Measurements from ENCODE around the gene ONECUT3.
"Not testable (repeated sequence)": the region's sequence is repeated elsewhere in the genome, so short reads cannot be mapped to it uniquely, and the experiment has no call there.

ONECUT3 gene

DNA sequence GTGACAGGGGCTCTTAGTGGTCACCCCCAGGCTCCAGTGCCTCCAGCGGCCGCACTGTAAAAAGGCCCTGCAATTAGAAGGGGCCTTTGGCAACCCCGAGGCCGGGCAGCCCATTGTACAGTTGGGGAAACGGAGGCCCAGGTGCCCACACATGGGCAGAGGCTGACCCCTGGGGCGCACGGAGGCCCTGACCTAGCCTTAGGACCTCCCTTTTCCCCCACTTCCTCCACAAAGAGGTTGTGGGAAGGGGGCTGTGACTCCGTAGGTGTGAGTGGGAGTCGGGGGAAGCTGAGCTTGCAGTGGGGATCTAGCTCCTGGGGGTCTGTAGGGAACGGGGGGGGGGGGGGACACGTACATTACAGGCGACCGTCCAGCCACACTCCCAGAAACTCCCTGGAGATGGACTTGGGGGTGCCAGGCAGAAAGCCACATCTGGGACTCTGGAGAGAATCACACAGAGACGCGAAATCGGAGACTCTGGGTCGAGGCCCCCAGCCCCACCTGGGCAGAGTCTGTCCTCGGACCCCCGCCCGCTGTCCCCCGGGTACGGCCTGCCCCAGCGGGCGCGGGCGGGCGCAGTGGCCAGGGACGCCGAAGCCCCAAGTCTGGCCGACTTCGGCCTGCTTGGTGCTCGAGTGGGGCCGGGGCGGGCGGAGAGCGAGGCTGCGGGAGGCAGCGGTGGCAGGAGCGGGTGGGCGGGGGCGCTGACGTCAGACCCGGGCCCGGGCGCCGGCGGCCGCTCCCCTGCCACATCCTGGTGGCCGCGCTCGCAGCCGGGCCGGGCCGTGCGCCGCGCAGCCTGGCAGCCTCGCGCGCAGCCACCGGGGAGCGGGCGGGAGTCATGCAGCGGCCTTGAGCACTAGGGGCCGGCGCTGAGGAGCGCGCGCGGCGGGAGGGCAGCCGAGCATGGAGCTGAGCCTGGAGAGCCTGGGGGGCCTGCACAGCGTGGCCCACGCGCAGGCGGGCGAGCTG is at the start of gene ONECUT3:
Gene ONECUT3 (plus strand): TSS at position 750 of the 972 bp plus-strand sequence. CDS start 157 bp downstream, at position 907.
- no peaks in the 10 kb centered on the region for H3K27me3 ChIP-seq (ENCODE audit: insufficient read depth, low read length, poor library complexity, severe bottlenecking)

DNA sequence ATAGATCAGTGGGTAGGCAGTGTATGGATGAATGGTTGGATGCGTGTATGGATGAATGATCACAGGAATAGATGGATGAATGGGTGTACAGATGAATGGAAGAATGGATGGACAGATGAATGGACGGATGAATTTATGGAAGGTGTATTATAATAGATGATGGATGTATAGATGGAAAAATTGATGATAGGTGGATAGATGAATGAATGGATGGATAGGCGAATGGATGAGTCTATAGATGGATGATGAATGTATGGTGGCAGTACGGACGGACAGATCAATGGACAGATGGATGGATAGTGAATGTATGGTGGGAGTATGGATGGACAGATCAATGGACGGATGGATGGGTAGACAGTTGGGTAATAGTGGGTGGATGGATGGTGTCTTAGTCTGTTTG is 49.0 kb upstream of the ONECUT3 start:
- H2AFZ ChIP-seq (ENCODE audit: low read length), result no peak overlapping the region

More for the DNA sequence above, at the start of gene ONECUT3:
- Histone ChIP-seq H3K4me3 (ENCODE audit: low read length, poor library complexity, severe bottlenecking) (no peak within 1 kb of the TSS), H3K4me1 (ENCODE audit: insufficient read depth, low read length, poor library complexity, severe bottlenecking) (no peaks in the 10 kb centered on the region), H3K9ac (ENCODE audit: low read depth, low read length, poor library complexity, severe bottlenecking) (no peak within 1 kb of the TSS), H4K20me1 (ENCODE audit: insufficient read depth, low read length, poor library complexity, severe bottlenecking) (no peaks in the 10 kb centered on the region), H3K9me3 (ENCODE audit: insufficient read depth, low read depth, low read length) (no peaks in the 10 kb centered on the region), H3K36me3 (ENCODE audit: insufficient read depth, low read length) (no peaks in the 10 kb centered on the region), H3K9me2 (replicated peaks; ENCODE audit: low read depth, low read length) (no peaks in the 10 kb centered on the region), H3K79me2 (ENCODE audit: insufficient read depth, low read length) (no peaks in the 10 kb centered on the region), H3K4me2 (ENCODE audit: low read depth, low read length, poor library complexity, severe bottlenecking) (no peak within 1 kb of the TSS), H2AFZ (ENCODE audit: low read length) (no peak within 1 kb of the TSS), H3F3A (ENCODE audit: low read depth) (no peaks in the 10 kb centered on the region)
- TF ChIP-seq CTCF (conservative IDR thresholded peaks at IDR 0.05; ENCODE audit: low read length), result no peak
- TF ChIP-seq EZH2phosphoT487 (IDR thresholded peaks at IDR 0.05; ENCODE audit: borderline replicate concordance), result no peak

GRCh38 chr19:1705367-1705766 is 47.9 kb upstream of the ONECUT3 start:
- H3K9me2 ChIP-seq (replicated peaks; ENCODE audit: low read depth, low read length), result no peaks in the 10 kb centered on the region
- H3K27me3 ChIP-seq (ENCODE audit: insufficient read depth, low read length, poor library complexity, severe bottlenecking), result no peaks in the 10 kb centered on the region
- no peak overlapping the region for H2AFZ ChIP-seq (ENCODE audit: low read length)
- TF ChIP-seq EZH2phosphoT487 (IDR thresholded peaks at IDR 0.05; ENCODE audit: borderline replicate concordance) (no peak), CTCF (conservative IDR thresholded peaks at IDR 0.05; ENCODE audit: low read length) (no peak)
- no peaks in the 10 kb centered on the region for H3K79me2 ChIP-seq (ENCODE audit: insufficient read depth, low read length)
- no peak overlapping the region for H3K9ac ChIP-seq (ENCODE audit: low read depth, low read length, poor library complexity, severe bottlenecking)
- no peak overlapping the region for H3K4me2 ChIP-seq (ENCODE audit: low read depth, low read length, poor library complexity, severe bottlenecking)
- no peak overlapping the region for H3K4me3 ChIP-seq (ENCODE audit: low read length, poor library complexity, severe bottlenecking)
- H3K4me1 ChIP-seq (ENCODE audit: insufficient read depth, low read length, poor library complexity, severe bottlenecking), result peaks cover 3% of the 10 kb centered on the region
- no peaks in the 10 kb centered on the region for H3K9me3 ChIP-seq (ENCODE audit: insufficient read depth, low read depth, low read length)
- no peaks in the 10 kb centered on the region for H3K36me3 ChIP-seq (ENCODE audit: insufficient read depth, low read length)
- H4K20me1 ChIP-seq (ENCODE audit: insufficient read depth, low read length, poor library complexity, severe bottlenecking), result no peaks in the 10 kb centered on the region
- H3F3A ChIP-seq (ENCODE audit: low read depth), result no peaks in the 10 kb centered on the region

More for the DNA sequence above, 49.0 kb upstream of the ONECUT3 start:
- Histone ChIP-seq H3K4me3 (ENCODE audit: low read length, poor library complexity, severe bottlenecking) (no peak overlapping the region), H3K9ac (ENCODE audit: low read depth, low read length, poor library complexity, severe bottlenecking) (no peak overlapping the region), H3K27me3 (ENCODE audit: insufficient read depth, low read length, poor library complexity, severe bottlenecking) (no peaks in the 10 kb centered on the region), H3K36me3 (ENCODE audit: insufficient read depth, low read length) (no peaks in the 10 kb centered on the region), H3K4me1 (ENCODE audit: insufficient read depth, low read length, poor library complexity, severe bottlenecking) (peaks cover 3% of the 10 kb centered on the region), H3K4me2 (ENCODE audit: low read depth, low read length, poor library complexity, severe bottlenecking) (no peak overlapping the region), H3K9me2 (replicated peaks; ENCODE audit: low read depth, low read length) (no peaks in the 10 kb centered on the region), H3K9me3 (ENCODE audit: insufficient read depth, low read depth, low read length) (no peaks in the 10 kb centered on the region), H3F3A (ENCODE audit: low read depth) (no peaks in the 10 kb centered on the region), H3K79me2 (ENCODE audit: insufficient read depth, low read length) (no peaks in the 10 kb centered on the region), H4K20me1 (ENCODE audit: insufficient read depth, low read length, poor library complexity, severe bottlenecking) (no peaks in the 10 kb centered on the region)
- TF ChIP-seq EZH2phosphoT487 (IDR thresholded peaks at IDR 0.05; ENCODE audit: borderline replicate concordance) (no peak), CTCF (conservative IDR thresholded peaks at IDR 0.05; ENCODE audit: low read length) (no peak)

DNA sequence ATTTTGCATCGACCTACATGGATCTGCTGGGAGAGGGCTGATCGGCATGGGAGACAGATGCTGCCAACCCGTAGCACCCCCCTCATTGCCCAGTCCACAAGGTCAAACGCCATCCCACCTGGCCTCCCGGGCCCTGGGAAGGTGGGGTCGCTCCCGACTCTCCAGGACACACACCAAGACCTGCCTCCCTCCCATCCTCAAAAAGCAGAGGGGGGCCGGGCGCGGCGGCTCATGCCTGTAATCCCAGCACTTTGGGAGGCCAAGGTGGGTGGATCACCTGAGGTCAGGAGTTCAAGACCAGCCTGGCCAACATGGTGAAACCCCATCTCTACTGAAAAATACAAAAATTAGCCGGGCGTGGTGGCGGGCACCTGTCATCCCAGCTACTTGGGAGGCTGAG is 46.7 kb upstream of the ONECUT3 start:
- H3F3A ChIP-seq (ENCODE audit: low read depth); H3K9me3 ChIP-seq (ENCODE audit: insufficient read depth, low read depth, low read length); H2AFZ ChIP-seq (ENCODE audit: low read length); H4K20me1 ChIP-seq (ENCODE audit: insufficient read depth, low read length, poor library complexity, severe bottlenecking); H3K4me1 ChIP-seq (ENCODE audit: insufficient read depth, low read length, poor library complexity, severe bottlenecking); H3K4me2 ChIP-seq (ENCODE audit: low read depth, low read length, poor library complexity, severe bottlenecking); H3K9me2 ChIP-seq (replicated peaks; ENCODE audit: low read depth, low read length); H3K36me3 ChIP-seq (ENCODE audit: insufficient read depth, low read length); H3K4me3 ChIP-seq (ENCODE audit: low read length, poor library complexity, severe bottlenecking); H3K79me2 ChIP-seq (ENCODE audit: insufficient read depth, low read length); H3K27me3 ChIP-seq (ENCODE audit: insufficient read depth, low read length, poor library complexity, severe bottlenecking); H3K9ac ChIP-seq (ENCODE audit: low read depth, low read length, poor library complexity, severe bottlenecking): not testable (repeated sequence)

Measured in Loucy (cell line).